Testis (tissue), 3 donors: ENCODE data around the gene NPLOC4. TPM values are rescaled to one million over a fixed set of nuclear protein-coding genes. Genes with fewer than 3 reads are reported as not detected.
A peak's percentile ranks its signal among the peaks of the same experiment; 100 is the strongest.
"Not testable (repeated sequence)": the region's sequence is repeated elsewhere in the genome, so short reads cannot be mapped to it uniquely, and the experiment has no call there.

Source experiments
- DNase-seq: peaks from one replicate; pipeline ENCODE4 v3.0.0-alpha.2; 2019
- H3K27ac ChIP-seq, 2 donors: fragments of 200-600 bp; sonication (generic); one replicate each; pipeline ENCODE4 v1.5.1; 2019
- H3K27me3 ChIP-seq: fragments of 200-600 bp; sonication (generic); one replicate; pipeline ENCODE4 v1.5.1; 2019
- H3K36me3 ChIP-seq: fragments of 200-600 bp; sonication (generic); one replicate; pipeline ENCODE4 v1.5.1; 2017; ENCODE audit warnings: low read depth; ENCODE audit errors: missing control alignments
- H3K4me1 ChIP-seq: fragments of 200-600 bp; sonication (generic); one replicate; pipeline ENCODE4 v1.5.1; 2019
- H3K4me3 ChIP-seq, 2 donors: fragments of 200-600 bp; sonication (generic); one replicate each; pipeline ENCODE4 v1.5.1; 2017 to 2019
- H3K9me3 ChIP-seq: fragments of 200-600 bp; sonication (generic); one replicate; pipeline ENCODE4 v1.5.1; 2017
- CTCF ChIP-seq, 3 experiments: fragments of 450-650 bp in 2 of 3; fragments of 200-600 bp in 1 of 3; sonication (generic) in 1 of 3; IDR thresholded peaks; one replicate each; pipeline ENCODE4 v1.5.1; 2016 to 2019; ENCODE audit warnings: antibody characterized with exemption in 3 of 3, mild to moderate bottlenecking in 2 of 3, moderate library complexity in 1 of 3
- POLR2A ChIP-seq: fragments of 450-650 bp; IDR thresholded peaks from one replicate; pipeline ENCODE4 v1.6.1; 2017; ENCODE audit warnings: antibody characterized with exemption, mild to moderate bottlenecking, moderate library complexity
- WGBS, 2 donors: methylation state at CpG; one replicate each; pipeline ENCODE4 v1.1.5; 2018; 5-methylcytosine and 5-hydroxymethylcytosine counted together
- intact Hi-C: fragments of 100-400 bp; cut with DNase I; formaldehyde crosslinking; loops from one replicate; pipeline ENCODE4 v1.15.1; 2023; ENCODE audit warnings: low total_unique reads
- polyA plus RNA-seq: library from polyadenylated mRNA; stranded (reverse); fragments of 350-450 nt; fragmentation: Illumina TruSeq; extraction: RNeasy Lipid Tissue Mini Kit (QIAGEN cat#74804); gene quantifications from one replicate; pipeline ENCODE4 v1.2.3, GENCODE V29; 2014; ENCODE audit warnings: low read depth, low replicate concordance; ENCODE audit not compliant: insufficient read depth
- total RNA-seq, 2 donors: library from RNA; depleted of rRNA; stranded (reverse); fragments of >200 nt; gene quantifications; one replicate each; pipeline ENCODE4 v1.2.3, GENCODE V29; 2016

NPLOC4 gene
- total and polyA plus RNA-seq, 3 donors from 2014 or later: 106 to 130 (median 122) TPM

GRCh38 chr17:81680150-81680549 is 43.2 kb upstream of the NPLOC4 start:
- WGBS, 2 donors: 73 to 84% methylated on average over 11 of the region's 11 CpGs

GRCh38 chr17:81676906-81677305 is 40.0 kb upstream of the NPLOC4 start:
- TF ChIP-seq CTCF (IDR thresholded peaks at IDR 0.05): no peak
- TF ChIP-seq POLR2A: no peak
- WGBS, 2 donors: 90 to 91% methylated on average over 9 to 17 of the region's 17 CpGs
- H3K27ac ChIP-seq: no peak overlapping the region
- H3K9me3 ChIP-seq: no peaks in the 10 kb centered on the region
- DNase-seq: no peak
- H3K27me3 ChIP-seq: no peaks in the 10 kb centered on the region
- no peak overlapping the region for H3K4me3 ChIP-seq
- no peaks in the 10 kb centered on the region for H3K36me3 ChIP-seq
- peaks cover 4% of the 10 kb centered on the region for H3K4me1 ChIP-seq
- intact Hi-C loops: no loop called here

More at GRCh38 chr17:81680150-81680549, 43.2 kb upstream of the NPLOC4 start:
- intact Hi-C loops: no loop called here
- no peak for TF ChIP-seq CTCF (IDR thresholded peaks at IDR 0.05)
- TF ChIP-seq POLR2A: no peak
- Histone ChIP-seq H3K36me3 (no peaks in the 10 kb centered on the region), H3K9me3 (no peaks in the 10 kb centered on the region), H3K4me1 (peaks cover 23% of the 10 kb centered on the region), H3K4me3 (no peak overlapping the region), H3K27ac (no peak overlapping the region), H3K27me3 (no peaks in the 10 kb centered on the region)
- DNase-seq: no peak

GRCh38 chr17:81675515-81676221 is 38.8 kb upstream of the NPLOC4 start:
- intact Hi-C loops, H3K36me3 ChIP-seq, H3K4me3 ChIP-seq, H3K4me1 ChIP-seq, H3K9me3 ChIP-seq, H3K27me3 ChIP-seq, H3K27ac ChIP-seq: not testable (repeated sequence)
- TF ChIP-seq CTCF (IDR thresholded peaks at IDR 0.05): peak; percentile 15 to 60 (median 51)
- 48 to 53% methylated on average over 15 to 18 of the region's 18 CpGs for WGBS, 2 donors
- DNase-seq: peak; percentile 43

GRCh38 chr17:81673561-81674258 is 36.8 kb upstream of the NPLOC4 start:
- 79 to 81% methylated on average over 18 of the region's 18 CpGs for WGBS, 2 donors
- Histone ChIP-seq H3K36me3 (no peaks in the 10 kb centered on the region), H3K4me1 (no peaks in the 10 kb centered on the region)

More at GRCh38 chr17:81673561-81674258, 36.8 kb upstream of the NPLOC4 start:
- Histone ChIP-seq H3K27ac (no peak overlapping the region), H3K27me3 (no peaks in the 10 kb centered on the region), H3K9me3 (no peaks in the 10 kb centered on the region), H3K4me3 (no peak overlapping the region)
- intact Hi-C loops: no loop called here
- no peak for DNase-seq
- TF ChIP-seq CTCF (IDR thresholded peaks at IDR 0.05) (no peak), POLR2A (no peak)
